Fibroblast of mammary gland (primary cell): Measurements from ENCODE around the gene AMIGO1.

ENCODE experiments used
- DNase-seq: peaks from one replicate; pipeline ENCODE4 v3.0.0-alpha.2; 2010; ENCODE audit warnings: low read depth
- H3K4me3 ChIP-seq: 2 replicates; pipeline ENCODE4 v1.5.1; 2011; ENCODE audit warnings: low read depth, mild to moderate bottlenecking, low read length, moderate library complexity; ENCODE audit not compliant: control insufficient read depth
- TF ChIP-seq, protein P1 (sequence below): conservative IDR thresholded peaks from 2 replicates; pipeline ENCODE4 v1.5.1; 2011; ENCODE audit warnings: low read depth, low read length, inconsistent platforms; ENCODE audit not compliant: control insufficient read depth, insufficient read depth

The AMIGO1 gene

GRCh38 chr1:109546311-109547109 is 37.0 kb upstream of the AMIGO1 start:
- peak overlapping the region; percentile 93 for H3K4me3 ChIP-seq
- peak; percentile 89 for DNase-seq
- TF ChIP-seq, protein P1, sequence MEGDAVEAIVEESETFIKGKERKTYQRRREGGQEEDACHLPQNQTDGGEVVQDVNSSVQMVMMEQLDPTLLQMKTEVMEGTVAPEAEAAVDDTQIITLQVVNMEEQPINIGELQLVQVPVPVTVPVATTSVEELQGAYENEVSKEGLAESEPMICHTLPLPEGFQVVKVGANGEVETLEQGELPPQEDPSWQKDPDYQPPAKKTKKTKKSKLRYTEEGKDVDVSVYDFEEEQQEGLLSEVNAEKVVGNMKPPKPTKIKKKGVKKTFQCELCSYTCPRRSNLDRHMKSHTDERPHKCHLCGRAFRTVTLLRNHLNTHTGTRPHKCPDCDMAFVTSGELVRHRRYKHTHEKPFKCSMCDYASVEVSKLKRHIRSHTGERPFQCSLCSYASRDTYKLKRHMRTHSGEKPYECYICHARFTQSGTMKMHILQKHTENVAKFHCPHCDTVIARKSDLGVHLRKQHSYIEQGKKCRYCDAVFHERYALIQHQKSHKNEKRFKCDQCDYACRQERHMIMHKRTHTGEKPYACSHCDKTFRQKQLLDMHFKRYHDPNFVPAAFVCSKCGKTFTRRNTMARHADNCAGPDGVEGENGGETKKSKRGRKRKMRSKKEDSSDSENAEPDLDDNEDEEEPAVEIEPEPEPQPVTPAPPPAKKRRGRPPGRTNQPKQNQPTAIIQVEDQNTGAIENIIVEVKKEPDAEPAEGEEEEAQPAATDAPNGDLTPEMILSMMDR = peak; percentile 87

DNA sequence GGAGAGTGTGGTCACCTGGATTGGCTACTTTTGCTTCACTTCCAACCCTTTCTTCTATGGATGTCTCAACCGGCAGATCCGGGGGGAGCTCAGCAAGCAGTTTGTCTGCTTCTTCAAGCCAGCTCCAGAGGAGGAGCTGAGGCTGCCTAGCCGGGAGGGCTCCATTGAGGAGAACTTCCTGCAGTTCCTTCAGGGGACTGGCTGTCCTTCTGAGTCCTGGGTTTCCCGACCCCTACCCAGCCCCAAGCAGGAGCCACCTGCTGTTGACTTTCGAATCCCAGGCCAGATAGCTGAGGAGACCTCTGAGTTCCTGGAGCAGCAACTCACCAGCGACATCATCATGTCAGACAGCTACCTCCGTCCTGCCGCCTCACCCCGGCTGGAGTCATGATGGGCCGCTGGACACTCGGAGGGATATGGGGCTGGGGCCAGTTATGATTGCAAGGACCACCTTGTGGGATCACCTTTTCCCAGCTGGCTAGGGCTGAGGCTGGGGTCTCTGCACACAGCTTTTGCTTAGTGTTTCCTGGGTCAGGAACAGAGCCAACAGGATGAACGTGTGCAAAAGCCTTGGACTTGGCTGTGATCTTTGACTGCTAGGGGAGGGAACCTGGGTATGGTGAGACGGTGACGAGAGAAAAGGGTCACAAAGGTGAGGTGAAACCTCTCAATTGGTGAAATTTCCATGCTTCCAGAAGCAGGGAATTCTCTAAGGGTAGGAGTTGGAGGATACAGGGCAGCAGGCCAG is 34.6 kb upstream of the AMIGO1 start:
- TF ChIP-seq, protein P1 = no peak
- no peak overlapping the region for H3K4me3 ChIP-seq
- no peak for DNase-seq

GRCh38 chr1:109543283-109543987 is 33.9 kb upstream of the AMIGO1 start:
- TF ChIP-seq, protein P1 = no peak
- no peak overlapping the region for H3K4me3 ChIP-seq
- no peak for DNase-seq

DNA sequence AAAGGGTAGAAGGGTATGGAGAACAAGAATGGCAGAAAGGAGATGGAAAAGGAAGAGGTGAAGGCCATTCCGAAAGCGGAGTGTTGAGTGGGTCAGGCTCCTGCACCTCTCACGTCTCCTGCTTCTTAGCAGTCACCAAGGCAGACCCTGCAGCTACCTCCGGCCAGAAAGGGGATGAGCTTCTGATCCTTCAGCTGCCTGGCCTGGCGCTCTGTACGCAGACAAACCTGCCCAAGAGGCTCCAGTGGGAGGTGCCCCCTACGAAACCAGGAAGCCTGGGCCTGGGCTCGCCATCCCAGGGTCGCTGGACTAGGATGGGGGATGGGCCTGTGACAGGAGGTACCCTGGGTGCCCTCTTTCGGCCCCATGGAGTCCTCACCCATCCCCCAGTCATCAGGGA is 33.1 kb upstream of the AMIGO1 start:
- DNase-seq = no peak

DNA sequence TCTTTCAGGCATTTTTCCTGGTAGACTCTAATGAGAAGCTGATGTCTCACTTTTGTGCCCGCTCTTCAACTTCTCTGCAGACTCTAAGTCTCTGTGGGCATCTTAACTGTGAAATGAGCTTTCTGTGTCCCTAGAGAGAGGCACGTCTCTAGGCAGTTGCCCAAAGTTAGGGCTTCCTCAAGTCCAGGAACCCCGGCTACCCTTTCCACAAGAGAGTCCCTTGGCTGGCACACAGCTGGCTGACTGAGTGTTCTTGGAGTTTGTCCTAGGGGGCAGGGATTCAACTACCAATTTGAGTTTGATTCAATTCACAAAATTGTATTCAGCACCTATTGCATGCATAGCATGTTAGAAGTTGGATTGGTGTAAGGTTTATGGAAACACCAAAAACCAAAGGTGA is 31.6 kb upstream of the AMIGO1 start:
- no peak for DNase-seq
- TF ChIP-seq, protein P1 = no peak
- no peak overlapping the region for H3K4me3 ChIP-seq

More for the DNA sequence above, 33.1 kb upstream of the AMIGO1 start:
- H3K4me3 ChIP-seq = no peak overlapping the region
- TF ChIP-seq, protein P1 = no peak

- TF ChIP-seq, protein P1 = no peak
Measured at GRCh38 chr1:109539676-109540075, 30.1 kb upstream of the AMIGO1 start, which contains the start of gene GPR61. GPR61 (plus strand) TSS chr1:109539872; CDS start chr1:109543023, 3,151 bp downstream.

More at GRCh38 chr1:109539676-109540075, 30.1 kb upstream of the AMIGO1 start, which contains the start of gene GPR61:
- no peak for DNase-seq
- no peak within 1 kb of the TSS for H3K4me3 ChIP-seq
